Measurements from ENCODE around the gene DDX51.

DNA sequence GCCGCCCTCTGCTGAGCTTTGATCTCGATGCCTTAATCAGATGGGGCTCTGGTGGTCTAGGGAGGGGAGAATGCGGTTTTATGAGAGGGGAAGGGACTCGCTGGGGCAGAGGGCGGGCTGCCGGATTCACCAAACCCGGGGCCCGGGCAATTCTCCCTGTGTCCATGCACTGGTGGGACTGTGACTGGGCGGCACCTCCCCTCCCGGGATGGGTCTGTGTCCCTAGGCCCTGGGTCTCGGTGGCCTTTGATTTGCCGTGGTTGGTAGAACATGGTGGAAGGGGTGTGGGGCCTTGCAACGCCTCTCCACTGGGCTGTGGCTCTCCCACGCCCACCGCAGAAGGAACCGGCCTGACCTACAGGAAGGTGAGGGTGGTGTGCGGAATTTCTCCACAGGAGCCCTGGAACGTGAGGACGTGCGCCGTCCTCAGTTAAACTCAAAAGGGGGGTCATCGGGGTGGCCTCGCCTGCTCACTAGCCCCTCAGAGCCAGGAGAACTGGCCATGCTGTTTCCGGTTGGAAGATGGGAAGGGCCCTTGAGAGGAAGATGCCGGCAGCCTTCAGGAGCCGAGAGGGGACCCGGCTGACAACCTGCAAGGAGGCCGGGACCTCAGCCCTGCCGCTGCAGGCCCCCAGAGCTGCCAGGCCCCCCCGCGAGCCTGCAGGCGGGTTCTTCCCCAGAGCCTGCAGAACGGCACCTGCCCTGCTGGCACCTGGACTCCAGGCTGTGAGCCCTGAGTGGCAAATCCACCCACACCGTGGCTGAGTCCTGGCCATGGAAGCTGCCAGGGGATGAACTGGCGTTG lies 43.7 kb upstream of the DDX51 start:
- TF ChIP-seq POLR2AphosphoS5 (IDR thresholded peaks at IDR 0.05; ENCODE audit: low read depth, low read length) = no peak
- TF ChIP-seq TAF1 (IDR thresholded peaks at IDR 0.05; ENCODE audit: borderline replicate concordance, insufficient read depth, low read length) = no peak
- TF ChIP-seq SIN3A (IDR thresholded peaks at IDR 0.05; ENCODE audit: borderline replicate concordance, insufficient read depth, low read length) = no peak
- TF ChIP-seq, protein P1, sequence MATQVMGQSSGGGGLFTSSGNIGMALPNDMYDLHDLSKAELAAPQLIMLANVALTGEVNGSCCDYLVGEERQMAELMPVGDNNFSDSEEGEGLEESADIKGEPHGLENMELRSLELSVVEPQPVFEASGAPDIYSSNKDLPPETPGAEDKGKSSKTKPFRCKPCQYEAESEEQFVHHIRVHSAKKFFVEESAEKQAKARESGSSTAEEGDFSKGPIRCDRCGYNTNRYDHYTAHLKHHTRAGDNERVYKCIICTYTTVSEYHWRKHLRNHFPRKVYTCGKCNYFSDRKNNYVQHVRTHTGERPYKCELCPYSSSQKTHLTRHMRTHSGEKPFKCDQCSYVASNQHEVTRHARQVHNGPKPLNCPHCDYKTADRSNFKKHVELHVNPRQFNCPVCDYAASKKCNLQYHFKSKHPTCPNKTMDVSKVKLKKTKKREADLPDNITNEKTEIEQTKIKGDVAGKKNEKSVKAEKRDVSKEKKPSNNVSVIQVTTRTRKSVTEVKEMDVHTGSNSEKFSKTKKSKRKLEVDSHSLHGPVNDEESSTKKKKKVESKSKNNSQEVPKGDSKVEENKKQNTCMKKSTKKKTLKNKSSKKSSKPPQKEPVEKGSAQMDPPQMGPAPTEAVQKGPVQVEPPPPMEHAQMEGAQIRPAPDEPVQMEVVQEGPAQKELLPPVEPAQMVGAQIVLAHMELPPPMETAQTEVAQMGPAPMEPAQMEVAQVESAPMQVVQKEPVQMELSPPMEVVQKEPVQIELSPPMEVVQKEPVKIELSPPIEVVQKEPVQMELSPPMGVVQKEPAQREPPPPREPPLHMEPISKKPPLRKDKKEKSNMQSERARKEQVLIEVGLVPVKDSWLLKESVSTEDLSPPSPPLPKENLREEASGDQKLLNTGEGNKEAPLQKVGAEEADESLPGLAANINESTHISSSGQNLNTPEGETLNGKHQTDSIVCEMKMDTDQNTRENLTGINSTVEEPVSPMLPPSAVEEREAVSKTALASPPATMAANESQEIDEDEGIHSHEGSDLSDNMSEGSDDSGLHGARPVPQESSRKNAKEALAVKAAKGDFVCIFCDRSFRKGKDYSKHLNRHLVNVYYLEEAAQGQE (IDR thresholded peaks at IDR 0.05; ENCODE audit: insufficient read depth in 1 of 2, low read depth in 2 of 2, low read length in 2 of 2) = no peak
- no peak for TF ChIP-seq FOXP2 (optimal IDR thresholded peaks at IDR 0.05; ENCODE audit: borderline replicate concordance, extremely low read depth, extremely low read length, insufficient read depth)

All from PFSK-1 (cell line).